Astrocyte of the cerebellum (primary cell): ENCODE results near the gene ASB7.

ENCODE experiments used
- DNase-seq: peaks from one replicate; pipeline ENCODE4 v3.0.0-alpha.2; 2011; ENCODE audit warnings: low read depth
- H3K4me3 ChIP-seq: 2 replicates; pipeline ENCODE4 v1.5.1; 2011; ENCODE audit warnings: mild to moderate bottlenecking, low read depth, low read length, moderate library complexity
- in situ Hi-C: cut with HindIII; loops from 2 replicates; pipeline ENCODE4 v1.10.0; 2017; ENCODE audit warnings: low sequenced_read_pairs
- TF ChIP-seq, protein P1 (sequence below): IDR thresholded peaks from 2 replicates; pipeline ENCODE4 v1.5.1; 2012; ENCODE audit warnings: low read length, low read depth, moderate library complexity, mild to moderate bottlenecking; ENCODE audit errors: missing control alignments

Gene ASB7

DNA sequence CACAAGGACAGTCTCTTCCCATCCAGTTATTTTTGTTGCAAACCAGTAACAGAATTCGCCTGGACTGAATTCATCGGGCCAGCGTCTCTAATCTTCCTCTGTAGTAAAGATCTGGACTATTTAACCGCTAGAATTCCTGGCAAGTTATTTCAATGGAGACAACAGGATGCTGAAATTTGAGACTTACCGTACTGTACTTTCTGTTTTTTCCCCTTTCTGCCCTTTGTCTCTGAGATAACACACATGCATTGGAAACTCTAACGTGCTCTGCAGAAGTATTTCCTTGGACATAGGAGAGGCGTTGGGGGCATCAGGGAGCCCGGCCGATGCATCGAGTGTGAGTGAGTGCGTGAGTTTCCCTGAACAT, 61.5 kb downstream of the ASB7 start:
- no peak overlapping the region for H3K4me3 ChIP-seq
- TF ChIP-seq, protein P1, sequence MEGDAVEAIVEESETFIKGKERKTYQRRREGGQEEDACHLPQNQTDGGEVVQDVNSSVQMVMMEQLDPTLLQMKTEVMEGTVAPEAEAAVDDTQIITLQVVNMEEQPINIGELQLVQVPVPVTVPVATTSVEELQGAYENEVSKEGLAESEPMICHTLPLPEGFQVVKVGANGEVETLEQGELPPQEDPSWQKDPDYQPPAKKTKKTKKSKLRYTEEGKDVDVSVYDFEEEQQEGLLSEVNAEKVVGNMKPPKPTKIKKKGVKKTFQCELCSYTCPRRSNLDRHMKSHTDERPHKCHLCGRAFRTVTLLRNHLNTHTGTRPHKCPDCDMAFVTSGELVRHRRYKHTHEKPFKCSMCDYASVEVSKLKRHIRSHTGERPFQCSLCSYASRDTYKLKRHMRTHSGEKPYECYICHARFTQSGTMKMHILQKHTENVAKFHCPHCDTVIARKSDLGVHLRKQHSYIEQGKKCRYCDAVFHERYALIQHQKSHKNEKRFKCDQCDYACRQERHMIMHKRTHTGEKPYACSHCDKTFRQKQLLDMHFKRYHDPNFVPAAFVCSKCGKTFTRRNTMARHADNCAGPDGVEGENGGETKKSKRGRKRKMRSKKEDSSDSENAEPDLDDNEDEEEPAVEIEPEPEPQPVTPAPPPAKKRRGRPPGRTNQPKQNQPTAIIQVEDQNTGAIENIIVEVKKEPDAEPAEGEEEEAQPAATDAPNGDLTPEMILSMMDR: no peak
- in situ Hi-C loops: no loop called here
- DNase-seq: no peak

DNA sequence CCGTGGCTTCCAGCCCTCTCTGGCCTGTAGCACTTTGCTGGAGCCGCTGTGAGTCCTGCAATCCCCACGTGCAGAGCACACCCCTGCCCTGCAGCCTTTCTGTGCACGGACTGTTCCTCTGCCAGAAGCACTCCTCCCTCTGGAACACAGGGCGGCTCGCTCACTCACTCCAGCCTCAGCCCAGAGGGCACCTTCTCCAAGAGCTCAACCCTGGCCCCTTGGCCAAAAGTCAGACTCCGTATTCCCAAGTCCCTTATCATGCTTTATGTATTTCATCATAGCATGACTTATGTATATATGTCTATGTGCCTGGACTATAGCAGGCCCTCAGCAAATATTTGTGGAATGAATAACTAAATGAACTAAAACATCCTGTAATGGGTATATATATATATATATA, 63.2 kb downstream of the ASB7 start:
- DNase-seq: no peak
- in situ Hi-C loops: no loop called here
- TF ChIP-seq, protein P1: no peak
- no peak overlapping the region for H3K4me3 ChIP-seq

GRCh38 chr15:100667405-100668347, 65.3 kb downstream of the ASB7 start:
- TF ChIP-seq, protein P1: no peak
- in situ Hi-C loops: no loop called here
- DNase-seq: no peak
- H3K4me3 ChIP-seq: no peak overlapping the region

DNA sequence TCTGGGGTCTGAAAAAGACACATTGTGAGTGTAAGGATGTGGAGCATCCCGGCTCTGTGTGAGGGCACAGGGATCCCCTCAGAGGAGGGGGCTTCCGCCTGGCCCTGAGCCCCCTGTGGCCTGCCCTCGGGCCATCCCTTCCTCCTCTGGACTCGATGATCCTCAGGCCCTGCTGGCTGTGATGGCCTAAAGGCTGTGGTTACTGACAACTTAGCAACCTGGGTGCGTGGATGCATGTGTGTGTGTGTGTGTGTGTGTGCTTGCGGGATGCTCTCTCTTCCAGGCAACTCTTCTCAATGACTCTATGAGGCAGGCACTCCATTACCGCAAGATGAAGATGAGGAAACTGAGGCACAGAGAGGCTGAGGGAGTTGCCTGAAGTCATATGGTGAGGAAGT, 66.0 kb downstream of the ASB7 start:
- H3K4me3 ChIP-seq: no peak overlapping the region
- in situ Hi-C loops: no loop called here
- no peak for DNase-seq
- TF ChIP-seq, protein P1: no peak

DNA sequence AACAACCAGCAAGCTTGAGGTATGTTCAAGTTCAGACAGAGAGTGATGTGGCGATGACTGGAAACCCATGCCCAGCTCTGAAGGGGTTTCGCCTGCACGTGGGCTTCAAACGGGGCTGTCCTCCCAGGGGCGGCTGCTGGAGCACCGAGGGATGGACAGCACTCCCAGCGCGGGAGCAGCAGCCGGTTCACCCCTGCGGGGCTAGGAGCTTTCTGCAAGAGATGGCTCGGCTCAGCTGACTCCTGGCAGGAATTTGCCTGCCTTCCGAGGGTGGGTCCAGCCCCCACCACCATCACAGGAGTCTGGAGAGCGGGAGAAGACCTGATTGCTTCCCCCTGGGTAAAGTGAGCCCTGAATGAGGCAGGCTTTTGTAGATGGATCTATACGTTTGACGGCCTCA, 66.9 kb downstream of the ASB7 start:
- in situ Hi-C loops: no loop called here
- TF ChIP-seq, protein P1: no peak

DNA sequence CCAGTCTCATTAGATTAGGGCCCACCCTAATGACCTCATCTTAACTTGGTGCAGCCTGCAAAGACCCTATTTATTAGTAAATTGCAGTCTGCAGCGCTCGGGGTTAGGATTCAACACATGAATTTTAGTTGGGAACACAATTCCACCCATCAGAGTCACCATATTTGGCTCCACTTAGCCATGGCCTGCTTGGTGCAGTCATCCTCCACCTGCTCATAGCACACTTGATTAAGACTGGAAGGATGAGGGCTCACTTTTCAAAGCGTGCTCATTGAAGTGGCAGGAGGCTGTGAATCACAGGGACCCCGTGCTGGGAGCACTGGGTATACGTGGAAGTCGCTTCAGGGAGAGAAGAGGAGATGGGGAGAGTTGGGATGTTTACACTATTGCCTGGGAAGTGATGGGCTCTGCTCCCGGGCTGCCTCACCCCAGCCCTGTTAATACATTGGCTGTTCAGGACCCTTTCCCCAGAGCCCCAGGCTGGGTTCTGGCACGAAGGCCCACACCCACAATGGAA, 68.2 kb downstream of the ASB7 start:
- TF ChIP-seq, protein P1: no peak
- no peak overlapping the region for H3K4me3 ChIP-seq
- DNase-seq: no peak
- in situ Hi-C loops: no loop called here

More for the DNA sequence above, 66.9 kb downstream of the ASB7 start:
- no peak for DNase-seq
- H3K4me3 ChIP-seq: no peak overlapping the region
